GM12865 (cell line): Measurements from ENCODE around the gene AVPI1.
"Not testable (repeated sequence)": the region's sequence is repeated elsewhere in the genome, so short reads cannot be mapped to it uniquely, and the experiment has no call there.

Experiments
- DNase-seq: peaks from one replicate; pipeline ENCODE4 v3.0.0; 2010; ENCODE audit warnings: low read depth
- H3K4me3 ChIP-seq: 2 replicates; pipeline ENCODE4 v1.5.1; 2011; ENCODE audit warnings: mild to moderate bottlenecking, low read depth, low read length, control low read depth
- CTCF ChIP-seq: IDR thresholded peaks from 2 replicates; pipeline ENCODE4 v1.5.1; 2011; ENCODE audit warnings: low read length, control low read depth, low read depth, inconsistent platforms; ENCODE audit not compliant: insufficient read depth; ENCODE audit errors: missing control alignments

Gene AVPI1

GRCh38 chr10:97648562-97649404 is 38.3 kb downstream of the AVPI1 start:
- peak; percentile 62 for DNase-seq
- no peak for TF ChIP-seq CTCF
- H3K4me3 ChIP-seq: no peak overlapping the region

- no peak overlapping the region for H3K4me3 ChIP-seq
- no peak for TF ChIP-seq CTCF
- DNase-seq: no peak
These were observed 39.5 kb downstream of the AVPI1 start for GRCh38 chr10:97647556-97647955.

- no peak for TF ChIP-seq CTCF
- DNase-seq: no peak
- no peak overlapping the region for H3K4me3 ChIP-seq
These were observed 42.1 kb downstream of the AVPI1 start for GRCh38 chr10:97644936-97645335.

GRCh38 chr10:97643441-97643985 is 43.5 kb downstream of the AVPI1 start:
- TF ChIP-seq CTCF: no peak
- no peak for DNase-seq
- no peak overlapping the region for H3K4me3 ChIP-seq

- not testable (repeated sequence) for H3K4me3 ChIP-seq, DNase-seq
These were observed 44.4 kb downstream of the AVPI1 start for GRCh38 chr10:97642471-97643159.

GRCh38 chr10:97640868-97641811 is 45.9 kb downstream of the AVPI1 start:
- peak overlapping the region; percentile 68 for H3K4me3 ChIP-seq
- DNase-seq: peak; percentile 34
- TF ChIP-seq CTCF: no peak
